ENCODE results near the gene FGF18. TPM values are rescaled to one million over a fixed set of nuclear protein-coding genes. Genes with fewer than 3 reads are reported as not detected.
"Not testable (repeated sequence)": the region's sequence is repeated elsewhere in the genome, so short reads cannot be mapped to it uniquely, and the experiment has no call there.

Gene FGF18
- total RNA-seq, 1 donor from 2014 or later, result 30.4 TPM

DNA sequence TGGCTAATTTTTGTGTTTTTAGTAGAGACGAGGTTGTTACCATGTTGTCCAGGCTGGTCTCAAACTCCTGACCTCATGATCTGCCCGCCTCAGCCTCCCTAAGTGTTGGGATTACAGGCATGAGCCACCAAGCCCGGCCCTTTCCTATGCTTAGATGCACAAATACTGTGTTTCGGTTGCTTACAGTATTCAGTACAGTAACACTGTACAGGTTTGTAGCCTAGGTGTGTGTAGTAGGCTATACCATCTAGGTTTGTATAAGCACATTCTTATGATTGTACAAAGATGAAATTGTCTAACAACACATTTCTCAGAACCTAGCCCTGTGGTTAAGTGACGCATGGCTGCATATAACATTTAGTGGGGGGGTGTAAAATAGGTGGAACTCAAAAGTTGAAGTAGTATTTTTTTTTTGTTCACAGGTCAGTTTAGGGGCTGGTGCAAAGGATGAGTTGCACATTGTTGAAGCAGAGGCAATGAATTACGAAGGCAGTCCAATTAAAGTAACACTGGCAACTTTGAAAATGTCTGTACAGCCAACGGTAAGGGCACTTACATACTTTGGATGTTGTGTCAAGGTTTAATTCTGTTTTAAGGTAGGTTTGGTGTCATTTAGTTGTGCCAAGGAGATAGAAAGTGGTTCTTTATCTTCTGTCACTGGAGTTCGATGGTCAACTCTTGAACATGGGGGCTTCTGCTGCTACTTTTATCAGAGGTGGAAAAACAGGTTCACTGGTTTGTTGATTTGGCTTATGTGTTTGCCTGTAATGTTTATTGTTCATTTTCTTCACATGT lies 28.4 kb upstream of the FGF18 start:
- TF ChIP-seq, protein P1, sequence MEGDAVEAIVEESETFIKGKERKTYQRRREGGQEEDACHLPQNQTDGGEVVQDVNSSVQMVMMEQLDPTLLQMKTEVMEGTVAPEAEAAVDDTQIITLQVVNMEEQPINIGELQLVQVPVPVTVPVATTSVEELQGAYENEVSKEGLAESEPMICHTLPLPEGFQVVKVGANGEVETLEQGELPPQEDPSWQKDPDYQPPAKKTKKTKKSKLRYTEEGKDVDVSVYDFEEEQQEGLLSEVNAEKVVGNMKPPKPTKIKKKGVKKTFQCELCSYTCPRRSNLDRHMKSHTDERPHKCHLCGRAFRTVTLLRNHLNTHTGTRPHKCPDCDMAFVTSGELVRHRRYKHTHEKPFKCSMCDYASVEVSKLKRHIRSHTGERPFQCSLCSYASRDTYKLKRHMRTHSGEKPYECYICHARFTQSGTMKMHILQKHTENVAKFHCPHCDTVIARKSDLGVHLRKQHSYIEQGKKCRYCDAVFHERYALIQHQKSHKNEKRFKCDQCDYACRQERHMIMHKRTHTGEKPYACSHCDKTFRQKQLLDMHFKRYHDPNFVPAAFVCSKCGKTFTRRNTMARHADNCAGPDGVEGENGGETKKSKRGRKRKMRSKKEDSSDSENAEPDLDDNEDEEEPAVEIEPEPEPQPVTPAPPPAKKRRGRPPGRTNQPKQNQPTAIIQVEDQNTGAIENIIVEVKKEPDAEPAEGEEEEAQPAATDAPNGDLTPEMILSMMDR (IDR thresholded peaks at IDR 0.05; ENCODE audit: borderline replicate concordance), result no peak
- Histone ChIP-seq H3K9me3 (replicated peaks) (no peaks in the 10 kb centered on the region), H3K4me3 (peak overlapping the region; percentile 97), H3K36me3 (peaks cover 50% of the 10 kb centered on the region), H3K27ac (replicated peaks) (no peak overlapping the region), H3K4me1 (peaks cover 61% of the 10 kb centered on the region), H3K27me3 (ENCODE audit: low read depth) (no peaks in the 10 kb centered on the region)
- DNase-seq, result no peak
- intact Hi-C loops (cut with micrococcal nuclease), result no loop called here

DNA sequence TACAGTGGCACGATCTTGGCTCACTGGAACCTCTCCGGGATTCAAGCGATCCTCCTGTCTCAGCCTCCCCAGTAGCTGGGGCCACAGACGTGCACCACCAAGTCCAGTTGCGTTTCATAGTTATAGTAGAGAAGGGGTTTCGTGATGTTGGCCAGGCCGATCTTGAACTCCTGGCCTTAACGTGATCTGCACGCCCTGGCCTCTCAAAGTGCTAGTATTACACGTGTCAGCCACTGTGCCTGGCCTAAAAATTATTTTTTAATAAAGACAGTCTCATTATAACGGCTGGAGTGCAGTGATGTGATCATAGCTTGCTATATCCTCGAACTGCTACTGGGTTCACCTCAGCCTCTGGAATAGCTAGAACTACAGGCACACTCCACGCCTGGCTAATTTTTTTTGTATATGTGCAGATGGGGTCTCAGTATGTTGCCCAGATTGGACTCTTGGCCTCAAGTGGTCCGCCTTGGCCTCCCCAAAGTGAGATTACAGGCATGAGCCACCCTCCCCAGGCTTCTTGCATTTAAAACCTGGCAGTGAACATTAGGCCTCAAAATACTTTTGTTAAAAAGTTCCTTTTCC lies 27.4 kb upstream of the FGF18 start:
- H3K27me3 ChIP-seq (ENCODE audit: low read depth), result no peaks in the 10 kb centered on the region
- DNase-seq, result no peak
- H3K4me1 ChIP-seq, result peaks cover 67% of the 10 kb centered on the region
- no peak overlapping the region for H3K4me3 ChIP-seq
- H3K27ac ChIP-seq (replicated peaks), result no peak overlapping the region
- H3K36me3 ChIP-seq, result peaks cover 60% of the 10 kb centered on the region
- H3K9me3 ChIP-seq (replicated peaks), result no peaks in the 10 kb centered on the region
- intact Hi-C loops (cut with micrococcal nuclease), result no loop called here
- TF ChIP-seq, protein P1 (IDR thresholded peaks at IDR 0.05; ENCODE audit: borderline replicate concordance), result no peak

DNA sequence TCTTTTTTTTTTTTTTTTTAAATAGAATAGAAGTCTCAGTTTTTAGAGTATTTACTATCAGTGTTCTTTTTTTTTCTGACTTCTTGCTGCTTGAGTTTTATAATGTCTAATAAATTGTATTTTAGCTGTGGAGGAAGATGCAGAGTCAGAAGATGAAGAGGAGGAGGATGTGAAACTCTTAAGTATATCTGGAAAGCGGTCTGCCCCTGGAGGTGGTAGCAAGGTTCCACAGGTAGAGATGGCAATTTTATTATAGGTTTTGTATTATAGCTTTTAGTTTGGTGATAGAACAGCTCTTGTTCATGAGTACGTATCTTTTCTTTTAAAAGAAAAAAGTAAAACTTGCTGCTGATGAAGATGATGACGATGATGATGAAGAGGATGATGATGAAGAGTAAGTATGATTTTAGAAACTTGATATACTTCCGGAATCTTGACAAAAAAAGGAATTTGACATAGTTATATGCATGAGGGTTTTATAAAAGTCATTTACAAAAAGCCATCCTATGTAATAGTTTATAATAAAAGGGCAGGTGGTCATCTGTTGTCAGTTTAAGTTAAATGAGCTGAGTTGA lies 26.8 kb upstream of the FGF18 start:
- Histone ChIP-seq H3K27me3 (ENCODE audit: low read depth) (no peaks in the 10 kb centered on the region), H3K36me3 (peaks cover 65% of the 10 kb centered on the region), H3K9me3 (replicated peaks) (no peaks in the 10 kb centered on the region), H3K4me1 (peaks cover 73% of the 10 kb centered on the region), H3K27ac (replicated peaks) (no peak overlapping the region), H3K4me3 (no peak overlapping the region)
- intact Hi-C loops (cut with micrococcal nuclease), result no loop called here
- TF ChIP-seq, protein P1 (IDR thresholded peaks at IDR 0.05; ENCODE audit: borderline replicate concordance), result no peak
- no peak for DNase-seq

DNA sequence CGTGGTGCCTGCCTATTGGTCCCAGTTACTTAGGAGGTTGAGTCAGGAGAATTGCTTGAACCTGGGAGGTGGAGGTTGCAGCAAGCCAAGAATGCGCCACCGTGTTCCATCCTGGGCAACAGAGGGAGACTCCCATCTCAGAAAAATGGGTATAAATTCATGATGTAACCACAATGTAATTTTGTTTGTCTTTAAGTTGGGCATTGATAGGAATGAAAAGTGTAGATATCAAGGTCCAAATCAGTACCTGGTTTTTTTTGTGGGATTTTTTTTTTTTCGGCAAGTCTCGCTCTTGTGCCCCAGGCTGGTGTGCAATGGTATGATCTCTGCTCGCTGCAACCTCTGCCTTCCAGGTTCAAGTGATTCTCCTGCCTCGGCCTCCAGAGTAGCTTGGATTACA lies 24.4 kb upstream of the FGF18 start:
- peaks cover 77% of the 10 kb centered on the region for H3K36me3 ChIP-seq
- intact Hi-C loops (cut with micrococcal nuclease), result no loop called here

DNA sequence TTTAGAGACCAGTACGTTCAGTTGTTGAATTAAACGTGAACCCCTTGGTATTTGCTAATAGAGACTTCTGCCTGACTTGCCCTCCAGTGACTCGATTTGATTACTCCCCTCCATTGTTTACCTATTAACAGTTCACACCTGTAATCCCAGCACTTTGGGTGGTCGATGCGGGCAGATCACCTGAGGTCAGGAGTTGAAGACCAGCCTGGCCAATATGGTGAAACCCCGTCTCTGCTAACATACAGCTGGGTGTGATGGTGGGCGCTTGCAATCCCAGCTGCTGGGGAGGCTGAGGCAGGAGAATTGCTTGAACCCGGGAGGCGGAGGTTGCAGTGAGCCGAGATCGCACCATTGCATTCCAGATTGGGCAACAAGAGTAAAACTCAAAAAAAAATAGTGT lies 22.9 kb upstream of the FGF18 start:
- H3K4me3 ChIP-seq, result not testable (repeated sequence)
- H3K4me1 ChIP-seq, result peaks cover 53% of the 10 kb centered on the region

More for the DNA sequence above, 24.4 kb upstream of the FGF18 start:
- TF ChIP-seq, protein P1 (IDR thresholded peaks at IDR 0.05; ENCODE audit: borderline replicate concordance), result no peak
- H3K4me3 ChIP-seq, result no peak overlapping the region
- peaks cover 65% of the 10 kb centered on the region for H3K4me1 ChIP-seq
- no peaks in the 10 kb centered on the region for H3K27me3 ChIP-seq (ENCODE audit: low read depth)
- no peak overlapping the region for H3K27ac ChIP-seq (replicated peaks)
- H3K9me3 ChIP-seq (replicated peaks), result no peaks in the 10 kb centered on the region
- no peak for DNase-seq

DNA sequence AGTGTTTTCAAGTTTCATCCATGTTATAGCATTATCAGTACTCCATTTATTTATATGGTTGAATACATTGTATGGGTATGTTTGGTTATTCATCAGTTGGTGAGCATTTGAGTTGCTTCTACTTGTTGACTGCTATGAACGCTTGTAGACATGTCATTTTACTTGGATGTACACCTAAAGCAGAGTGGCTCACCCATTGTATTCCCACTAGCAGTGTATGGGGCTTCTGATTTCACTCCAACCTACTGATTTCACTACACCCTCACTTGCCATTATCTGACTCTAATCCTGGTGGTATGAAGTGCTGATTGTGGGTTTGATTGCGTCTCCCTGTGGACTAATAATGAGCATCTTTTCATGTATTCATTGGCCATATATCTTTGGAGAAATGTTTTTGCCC lies 22.3 kb upstream of the FGF18 start:
- Histone ChIP-seq H3K36me3 (peaks cover 85% of the 10 kb centered on the region), H3K27me3 (ENCODE audit: low read depth) (no peaks in the 10 kb centered on the region), H3K27ac (replicated peaks) (no peak overlapping the region), H3K9me3 (replicated peaks) (no peaks in the 10 kb centered on the region), H3K4me3 (no peak overlapping the region), H3K4me1 (peaks cover 49% of the 10 kb centered on the region)
- TF ChIP-seq, protein P1 (IDR thresholded peaks at IDR 0.05; ENCODE audit: borderline replicate concordance), result no peak
- intact Hi-C loops (cut with micrococcal nuclease), result no loop called here
- DNase-seq, result no peak

More for the DNA sequence above, 22.9 kb upstream of the FGF18 start:
- peaks cover 87% of the 10 kb centered on the region for H3K36me3 ChIP-seq
- H3K9me3 ChIP-seq (replicated peaks); H3K27me3 ChIP-seq (ENCODE audit: low read depth); H3K27ac ChIP-seq (replicated peaks); intact Hi-C loops (cut with micrococcal nuclease); DNase-seq: not testable (repeated sequence)

Measured in left ventricle myocardium inferior (tissue), 1 donor.